ENCODE measurements around the gene NOX3. TPM values are rescaled to one million over a fixed set of nuclear protein-coding genes. Genes with fewer than 3 reads are reported as not detected.

NOX3 gene
- total and polyA plus RNA-seq, 2 donors from 2014 or later = not detected

DNA sequence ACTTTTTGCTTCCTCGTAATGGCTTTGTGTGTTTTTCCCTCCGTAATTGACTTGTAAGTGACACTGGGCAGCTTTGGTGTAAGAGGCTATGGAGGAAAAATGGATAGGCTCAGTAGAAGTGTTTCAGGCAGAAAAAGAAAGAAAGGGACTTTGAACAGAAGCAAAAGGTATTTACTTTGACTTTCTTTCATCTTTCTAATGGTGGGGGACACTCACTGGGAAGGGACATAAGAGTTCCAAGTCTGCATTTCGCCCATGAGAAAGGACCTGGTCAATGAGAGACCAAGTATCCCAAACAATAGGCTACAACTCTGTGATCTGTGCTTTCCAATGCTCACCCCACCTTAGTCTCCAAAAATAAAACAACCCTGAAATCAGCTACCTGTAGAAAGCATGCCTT, 41.6 kb downstream of the NOX3 start:
- Histone ChIP-seq H3K9ac (ENCODE audit: low read length in 3 of 3) (no peak overlapping the region), H3K27me3 (ENCODE audit: control insufficient read depth, insufficient read depth, low read length) (no peaks in the 10 kb centered on the region), H3K36me3 (ENCODE audit: control insufficient read depth in 2 of 3, insufficient read depth in 3 of 3, low read length in 3 of 3) (no peaks in the 10 kb centered on the region), H3K4me1 (ENCODE audit: control insufficient read depth in 2 of 3, insufficient read depth in 2 of 3, low read depth in 1 of 3, low read length in 3 of 3) (peaks cover 0 to 4% (median 0%) of the 10 kb centered on the region in 3 donors), H3K27ac (ENCODE audit: low read depth in 2 of 2, low read length in 2 of 2) (no peak overlapping the region), H3K9me3 (ENCODE audit: control insufficient read depth in 2 of 3, insufficient read depth in 1 of 3, low read length in 3 of 3) (no peaks in the 10 kb centered on the region), H3K4me3 (ENCODE audit: low read length in 3 of 3) (no peak overlapping the region)
- TF ChIP-seq, protein P1, sequence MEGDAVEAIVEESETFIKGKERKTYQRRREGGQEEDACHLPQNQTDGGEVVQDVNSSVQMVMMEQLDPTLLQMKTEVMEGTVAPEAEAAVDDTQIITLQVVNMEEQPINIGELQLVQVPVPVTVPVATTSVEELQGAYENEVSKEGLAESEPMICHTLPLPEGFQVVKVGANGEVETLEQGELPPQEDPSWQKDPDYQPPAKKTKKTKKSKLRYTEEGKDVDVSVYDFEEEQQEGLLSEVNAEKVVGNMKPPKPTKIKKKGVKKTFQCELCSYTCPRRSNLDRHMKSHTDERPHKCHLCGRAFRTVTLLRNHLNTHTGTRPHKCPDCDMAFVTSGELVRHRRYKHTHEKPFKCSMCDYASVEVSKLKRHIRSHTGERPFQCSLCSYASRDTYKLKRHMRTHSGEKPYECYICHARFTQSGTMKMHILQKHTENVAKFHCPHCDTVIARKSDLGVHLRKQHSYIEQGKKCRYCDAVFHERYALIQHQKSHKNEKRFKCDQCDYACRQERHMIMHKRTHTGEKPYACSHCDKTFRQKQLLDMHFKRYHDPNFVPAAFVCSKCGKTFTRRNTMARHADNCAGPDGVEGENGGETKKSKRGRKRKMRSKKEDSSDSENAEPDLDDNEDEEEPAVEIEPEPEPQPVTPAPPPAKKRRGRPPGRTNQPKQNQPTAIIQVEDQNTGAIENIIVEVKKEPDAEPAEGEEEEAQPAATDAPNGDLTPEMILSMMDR (IDR thresholded peaks at IDR 0.05; ENCODE audit: borderline replicate concordance, extremely low read depth, insufficient read depth) = no peak
- intact Hi-C loops (cut with DNase I) = no loop called here
- DNase-seq = no peak
- FAIRE-seq = no peak

DNA sequence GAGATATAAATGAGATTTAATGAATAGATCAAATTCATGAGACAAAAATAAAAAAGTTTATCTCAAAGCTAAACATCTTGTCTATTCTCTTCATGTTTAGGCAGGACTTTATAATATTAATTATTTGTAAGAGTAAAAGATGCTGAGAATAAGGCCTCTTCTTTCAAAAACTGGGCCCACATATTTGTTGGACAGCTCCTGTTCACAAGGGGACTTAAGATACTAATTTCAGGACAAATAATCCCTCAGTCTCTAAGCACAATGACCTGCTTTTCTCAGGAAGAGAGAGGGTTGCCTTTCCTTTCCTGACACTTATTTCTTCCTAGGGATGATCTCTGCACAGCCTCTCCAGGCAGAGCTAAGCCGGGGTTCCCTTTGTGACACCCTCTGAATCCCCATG, 43.3 kb downstream of the NOX3 start:
- Histone ChIP-seq H3K4me3 (ENCODE audit: low read length in 3 of 3) (no peak overlapping the region), H3K9ac (ENCODE audit: low read length in 3 of 3) (no peak overlapping the region), H3K27me3 (ENCODE audit: control insufficient read depth, insufficient read depth, low read length) (no peaks in the 10 kb centered on the region), H3K4me1 (ENCODE audit: control insufficient read depth in 2 of 3, insufficient read depth in 2 of 3, low read depth in 1 of 3, low read length in 3 of 3) (no peaks in the 10 kb centered on the region), H3K36me3 (ENCODE audit: control insufficient read depth in 2 of 3, insufficient read depth in 3 of 3, low read length in 3 of 3) (no peaks in the 10 kb centered on the region), H3K9me3 (ENCODE audit: control insufficient read depth in 2 of 3, insufficient read depth in 1 of 3, low read length in 3 of 3) (no peaks in the 10 kb centered on the region), H3K27ac (ENCODE audit: low read depth in 2 of 2, low read length in 2 of 2) (no peak overlapping the region)
- DNase-seq (peak in 1 of 5 donors; percentile 38), FAIRE-seq (no peak)
- intact Hi-C loops (cut with DNase I) = no loop called here
- TF ChIP-seq, protein P1 (IDR thresholded peaks at IDR 0.05; ENCODE audit: borderline replicate concordance, extremely low read depth, insufficient read depth) = no peak

DNA sequence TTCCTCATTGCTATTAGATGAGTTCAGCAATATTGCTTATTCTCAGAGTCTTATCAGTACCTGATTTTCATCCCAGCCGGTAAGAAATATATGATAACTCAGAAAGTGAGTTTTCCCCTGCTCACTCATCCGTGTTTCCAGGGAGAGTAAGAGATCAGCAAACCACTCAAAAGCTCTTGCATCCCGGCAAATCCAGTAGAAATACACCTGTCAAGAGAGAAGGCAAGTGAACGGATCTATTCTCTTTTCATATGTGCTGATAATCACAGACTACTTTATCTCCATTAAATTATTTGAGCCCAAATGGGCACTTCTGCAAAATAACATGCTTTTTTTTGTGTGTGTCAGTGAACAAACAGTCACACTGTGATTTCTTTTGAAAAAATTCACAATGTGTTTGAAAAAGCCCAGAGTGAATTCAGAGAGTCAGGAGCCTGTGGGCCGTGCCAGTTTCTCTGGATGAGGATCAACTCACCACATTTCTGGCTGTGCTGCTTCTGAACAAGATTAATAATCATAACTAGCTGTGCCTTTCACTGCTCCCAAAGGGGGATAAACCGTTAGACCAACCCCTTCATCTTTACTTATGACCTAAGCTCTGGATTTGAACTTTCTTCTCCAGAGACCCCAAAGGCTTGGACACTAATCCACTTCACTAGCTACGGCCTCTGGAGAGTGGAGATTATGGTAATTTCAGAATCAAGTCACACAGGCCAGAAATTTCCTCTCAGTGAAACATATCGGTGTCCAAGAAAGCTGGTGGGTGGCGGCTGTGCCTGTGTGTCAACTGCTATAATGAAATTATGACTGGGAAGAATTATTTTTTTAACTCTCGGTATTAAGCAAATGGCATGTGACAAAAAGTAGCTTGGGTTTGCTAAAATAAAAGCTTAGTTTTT, 44.2 kb downstream of the NOX3 start:
- Histone ChIP-seq H3K27ac (ENCODE audit: low read depth in 2 of 2, low read length in 2 of 2) (no peak overlapping the region), H3K4me3 (ENCODE audit: low read length in 3 of 3) (no peak overlapping the region), H3K9ac (ENCODE audit: low read length in 3 of 3) (no peak overlapping the region), H3K27me3 (ENCODE audit: control insufficient read depth, insufficient read depth, low read length) (no peaks in the 10 kb centered on the region), H3K36me3 (ENCODE audit: control insufficient read depth in 2 of 3, insufficient read depth in 3 of 3, low read length in 3 of 3) (no peaks in the 10 kb centered on the region), H3K4me1 (ENCODE audit: control insufficient read depth in 2 of 3, insufficient read depth in 2 of 3, low read depth in 1 of 3, low read length in 3 of 3) (no peaks in the 10 kb centered on the region), H3K9me3 (ENCODE audit: control insufficient read depth in 2 of 3, insufficient read depth in 1 of 3, low read length in 3 of 3) (no peaks in the 10 kb centered on the region)
- intact Hi-C loops (cut with DNase I) = no loop called here
- TF ChIP-seq, protein P1 (IDR thresholded peaks at IDR 0.05; ENCODE audit: borderline replicate concordance, extremely low read depth, insufficient read depth) = no peak
- no peak for FAIRE-seq
- DNase-seq = no peak
